HFF-Myc (cell line): ENCODE results near the gene ANKS1A.

Source experiments
- DNase-seq: peaks from one replicate; pipeline ENCODE4 v3.0.0-alpha.2; 2011; ENCODE audit warnings: low read depth; ENCODE audit errors: extremely low read depth
- H3K4me3 ChIP-seq: replicated peaks from 2 replicates; pipeline ENCODE4 v1.5.1; 2011; ENCODE audit warnings: low read depth, mild to moderate bottlenecking, control low read depth, low read length
- TF ChIP-seq, protein P1 (sequence below): IDR thresholded peaks from 2 replicates; pipeline ENCODE4 v1.5.1; 2012; ENCODE audit warnings: mild to moderate bottlenecking, low read depth, low read length, control low read depth; ENCODE audit errors: missing control alignments

Gene ANKS1A

DNA sequence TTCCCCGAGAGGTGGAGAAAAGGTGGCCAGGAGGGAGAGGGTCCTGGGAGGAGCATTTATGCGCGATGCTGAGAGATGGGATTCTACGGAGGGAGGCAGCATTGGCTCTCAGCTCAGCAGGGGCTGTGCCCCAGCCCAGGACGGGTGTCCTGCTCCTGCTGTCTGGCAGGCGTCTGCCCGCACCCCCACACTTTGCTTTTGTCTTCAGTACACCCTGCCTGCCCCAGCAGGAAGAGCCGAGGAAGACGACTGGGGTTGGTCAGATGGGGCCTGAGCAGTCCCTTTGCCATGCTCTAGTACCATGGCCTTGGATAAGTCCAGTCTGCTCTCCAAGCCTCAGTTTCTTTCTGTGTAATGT, 183.6 kb downstream of the ANKS1A start:
- TF ChIP-seq, protein P1, sequence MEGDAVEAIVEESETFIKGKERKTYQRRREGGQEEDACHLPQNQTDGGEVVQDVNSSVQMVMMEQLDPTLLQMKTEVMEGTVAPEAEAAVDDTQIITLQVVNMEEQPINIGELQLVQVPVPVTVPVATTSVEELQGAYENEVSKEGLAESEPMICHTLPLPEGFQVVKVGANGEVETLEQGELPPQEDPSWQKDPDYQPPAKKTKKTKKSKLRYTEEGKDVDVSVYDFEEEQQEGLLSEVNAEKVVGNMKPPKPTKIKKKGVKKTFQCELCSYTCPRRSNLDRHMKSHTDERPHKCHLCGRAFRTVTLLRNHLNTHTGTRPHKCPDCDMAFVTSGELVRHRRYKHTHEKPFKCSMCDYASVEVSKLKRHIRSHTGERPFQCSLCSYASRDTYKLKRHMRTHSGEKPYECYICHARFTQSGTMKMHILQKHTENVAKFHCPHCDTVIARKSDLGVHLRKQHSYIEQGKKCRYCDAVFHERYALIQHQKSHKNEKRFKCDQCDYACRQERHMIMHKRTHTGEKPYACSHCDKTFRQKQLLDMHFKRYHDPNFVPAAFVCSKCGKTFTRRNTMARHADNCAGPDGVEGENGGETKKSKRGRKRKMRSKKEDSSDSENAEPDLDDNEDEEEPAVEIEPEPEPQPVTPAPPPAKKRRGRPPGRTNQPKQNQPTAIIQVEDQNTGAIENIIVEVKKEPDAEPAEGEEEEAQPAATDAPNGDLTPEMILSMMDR, result no peak
- H3K4me3 ChIP-seq, result no peak overlapping the region
- no peak for DNase-seq

DNA sequence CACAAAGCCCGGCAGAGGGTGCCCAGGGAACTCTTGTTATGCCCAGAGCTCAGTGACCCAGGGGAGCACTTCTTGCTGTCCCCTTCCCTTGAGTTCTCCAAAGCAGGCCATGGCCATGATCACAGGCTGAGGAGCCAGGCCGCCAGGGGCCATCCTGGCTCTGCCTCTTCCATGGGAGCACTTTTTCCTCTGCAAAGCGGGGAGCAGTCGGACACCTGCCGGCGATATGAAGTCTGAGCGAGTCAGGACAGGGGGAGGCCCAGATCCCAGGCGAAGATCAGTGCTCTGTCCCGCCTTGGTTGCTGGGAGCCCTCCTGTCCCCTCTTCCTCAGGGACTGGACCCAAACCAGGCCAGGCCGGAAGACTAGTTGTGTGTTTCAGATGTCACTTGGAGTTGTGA, 184.2 kb downstream of the ANKS1A start:
- H3K4me3 ChIP-seq, result no peak overlapping the region
- DNase-seq, result no peak
- TF ChIP-seq, protein P1, result no peak

DNA sequence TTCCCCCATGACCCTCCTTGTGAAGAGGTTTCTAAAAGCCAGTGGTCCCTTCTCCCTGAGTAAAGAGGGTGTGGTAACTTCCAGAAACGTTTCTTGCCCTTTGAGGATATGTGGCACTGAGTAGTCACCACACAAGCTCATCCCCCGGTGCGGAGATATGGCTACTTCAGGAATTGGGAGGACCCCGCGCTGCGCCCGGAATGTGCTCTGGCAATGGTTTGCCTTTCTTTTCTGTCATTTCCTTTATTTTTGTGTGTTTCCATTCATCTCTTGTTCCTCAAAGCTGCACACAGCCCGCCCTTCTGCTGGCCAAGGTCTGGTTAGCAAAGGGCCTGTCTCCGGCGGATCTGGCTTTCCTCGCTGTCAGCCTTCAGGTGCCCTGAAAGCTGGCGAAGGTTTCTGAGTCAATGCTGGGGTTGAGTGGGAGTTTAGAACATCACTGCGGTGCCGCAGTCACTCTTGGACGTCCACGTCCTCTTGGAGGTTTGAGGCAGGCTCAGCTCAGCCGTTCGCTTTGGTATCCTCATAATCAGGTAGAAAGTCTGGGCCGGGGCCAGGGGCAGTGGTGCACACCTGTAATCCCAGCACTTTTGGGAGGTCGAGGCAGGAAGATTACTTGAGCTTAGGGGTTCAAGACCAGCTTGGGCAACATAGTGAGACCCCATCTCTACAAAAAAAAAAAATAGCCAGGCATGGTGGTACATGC, 184.9 kb downstream of the ANKS1A start:
- no peak overlapping the region for H3K4me3 ChIP-seq
- DNase-seq, result no peak
- TF ChIP-seq, protein P1, result no peak

DNA sequence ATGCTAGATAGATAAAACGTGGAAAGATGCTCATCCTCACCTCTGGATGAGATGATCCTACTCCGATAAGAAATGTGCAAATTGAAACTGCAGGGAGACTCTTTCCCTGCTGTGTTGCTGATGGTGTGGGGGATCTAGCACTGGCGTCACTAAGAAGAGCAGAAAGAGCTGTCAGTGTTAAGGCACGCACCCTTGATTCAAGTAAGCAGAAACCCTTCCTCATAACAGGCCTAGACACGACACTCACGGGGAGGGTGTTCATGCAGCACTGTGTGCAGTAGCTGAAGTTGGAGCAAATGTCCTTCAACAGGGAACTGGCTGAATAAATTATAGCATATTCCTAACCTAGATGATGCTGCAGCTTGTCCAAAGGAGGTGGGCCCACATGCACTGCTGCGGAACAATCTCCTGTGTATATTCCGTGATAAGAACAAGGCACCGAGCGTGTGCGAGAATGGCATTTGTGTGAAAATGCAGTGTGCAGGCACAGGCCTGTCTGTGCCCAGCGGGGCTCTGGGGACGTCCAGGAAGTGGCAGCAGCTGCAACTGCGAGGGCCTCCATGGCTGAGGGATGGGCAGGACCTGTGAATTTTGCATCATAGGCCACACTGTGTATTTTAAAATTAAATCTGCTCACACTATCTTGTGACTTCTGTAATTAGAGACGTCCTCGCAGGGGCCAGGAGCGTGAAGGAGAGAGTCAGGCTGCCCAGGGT, 188.1 kb downstream of the ANKS1A start:
- H3K4me3 ChIP-seq, result no peak overlapping the region
- TF ChIP-seq, protein P1, result no peak
- no peak for DNase-seq

DNA sequence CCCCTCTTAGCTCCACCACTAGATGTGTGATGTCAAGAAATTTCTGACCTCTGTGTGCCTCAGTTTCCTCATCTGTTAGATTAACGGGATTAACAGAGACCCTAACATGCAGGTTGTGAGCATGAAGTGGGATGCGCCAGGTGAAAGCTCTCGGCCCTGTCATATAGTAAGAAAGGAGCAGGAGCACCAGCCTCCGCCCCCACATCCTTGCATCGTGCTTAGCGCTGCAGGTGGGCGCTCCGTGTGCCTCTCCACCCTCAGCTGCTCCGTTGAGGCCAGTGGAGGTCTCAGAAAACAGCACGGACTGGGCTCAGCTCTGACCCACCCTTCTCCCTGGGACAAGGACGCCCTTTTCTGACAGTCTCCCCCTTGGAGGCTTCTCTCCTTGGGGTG, 188.7 kb downstream of the ANKS1A start:
- TF ChIP-seq, protein P1, result no peak
- no peak for DNase-seq
- H3K4me3 ChIP-seq, result no peak overlapping the region

DNA sequence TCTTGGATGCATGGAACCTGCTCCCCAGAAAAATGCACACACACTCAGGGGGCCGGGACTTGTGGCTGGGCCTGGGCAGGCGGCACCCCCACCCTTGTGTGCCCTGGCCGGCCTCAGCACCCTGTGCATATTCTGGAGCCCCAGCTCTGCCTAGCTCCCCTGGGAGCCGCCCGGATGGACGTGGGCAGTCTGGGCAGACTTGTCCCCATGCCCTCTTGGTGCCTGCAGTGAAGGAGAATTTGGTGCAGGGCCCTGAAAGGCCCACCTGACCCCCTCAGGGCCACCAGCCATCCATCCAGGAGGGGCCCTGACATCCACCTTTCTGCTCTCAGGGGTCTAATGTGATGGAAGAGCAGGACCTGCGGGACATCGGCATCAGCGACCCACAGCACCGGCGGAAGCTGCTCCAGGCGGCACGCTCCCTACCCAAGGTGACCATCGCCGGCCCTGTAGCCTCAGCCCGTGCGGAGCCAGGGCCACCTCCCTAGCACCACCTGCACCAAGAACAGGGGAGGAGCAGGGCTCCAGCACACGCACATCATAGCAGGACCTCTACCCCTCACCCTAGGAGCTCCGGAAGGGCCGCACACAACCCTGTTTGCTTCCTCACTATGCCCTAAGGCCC, 189.3 kb downstream of the ANKS1A start:
- no peak for DNase-seq
- H3K4me3 ChIP-seq, result no peak overlapping the region
- TF ChIP-seq, protein P1, result no peak
